TTC549 (cell line): ENCODE measurements around the gene GNL3.
"Not testable (repeated sequence)": the region's sequence is repeated elsewhere in the genome, so short reads cannot be mapped to it uniquely, and the experiment has no call there.

Experiments
- FAIRE-seq: peaks from 2 replicates; lab custom pipeline; 2012; peaks lifted over from hg19 to GRCh38; lab: Jason Lieb, UNC

GNL3 gene

GRCh38 chr3:52685709-52686691, at the start of gene GNL3, which contains the start of gene PBRM1:
TSS of gene GNL3 (plus strand) at chr3:52686032. CDS start at chr3:52686093, 61 bp downstream.
TSS of gene PBRM1 (minus strand) at chr3:52685913.
- peak; percentile 57 for FAIRE-seq

- FAIRE-seq = no peak
Measured at GRCh38 chr3:52636673-52637072, 49.2 kb upstream of the GNL3 start.

GRCh38 chr3:52645549-52645948, 40.3 kb upstream of the GNL3 start:
- FAIRE-seq = no peak

GRCh38 chr3:52649461-52650210, 36.2 kb upstream of the GNL3 start:
- no peak for FAIRE-seq

- FAIRE-seq = no peak
Measured at GRCh38 chr3:52650439-52650838, 35.4 kb upstream of the GNL3 start.

GRCh38 chr3:52651592-52651991, 34.2 kb upstream of the GNL3 start:
- FAIRE-seq = no peak

- FAIRE-seq = no peak
Measured at GRCh38 chr3:52655895-52656294, 29.9 kb upstream of the GNL3 start.

- FAIRE-seq = no peak
Measured at GRCh38 chr3:52660046-52660445, 25.8 kb upstream of the GNL3 start.

- FAIRE-seq = no peak
Measured at GRCh38 chr3:52663098-52663497, 22.7 kb upstream of the GNL3 start.

GRCh38 chr3:52670621-52671521, 15.0 kb upstream of the GNL3 start:
- no peak for FAIRE-seq

GRCh38 chr3:52671676-52672075, 14.2 kb upstream of the GNL3 start:
- FAIRE-seq = no peak

- not testable (repeated sequence) for FAIRE-seq
Measured at GRCh38 chr3:52676201-52676600, 9.6 kb upstream of the GNL3 start.

- FAIRE-seq = no peak
Measured at GRCh38 chr3:52678265-52679198, 7.3 kb upstream of the GNL3 start.

- no peak for FAIRE-seq
Measured at GRCh38 chr3:52679199-52679538, 6.7 kb upstream of the GNL3 start.

- no peak for FAIRE-seq
Measured at GRCh38 chr3:52679811-52680210, 6.0 kb upstream of the GNL3 start.

- FAIRE-seq = no peak
Measured at GRCh38 chr3:52681596-52681995, 4.2 kb upstream of the GNL3 start.

GRCh38 chr3:52682016-52682415, 3.8 kb upstream of the GNL3 start:
- no peak for FAIRE-seq

GRCh38 chr3:52683611-52684010, 2.2 kb upstream of the GNL3 start:
- FAIRE-seq = no peak

GRCh38 chr3:52684184-52684583, 1.6 kb upstream of the GNL3 start:
- no peak for FAIRE-seq

GRCh38 chr3:52685285-52685708, 535 bp upstream of the GNL3 start:
- FAIRE-seq = no peak

GRCh38 chr3:52688266-52688665, 2.4 kb downstream of the GNL3 start:
- no peak for FAIRE-seq
